Measurements from ENCODE around the gene WDFY2.
"Not testable (repeated sequence)": the region's sequence is repeated elsewhere in the genome, so short reads cannot be mapped to it uniquely, and the experiment has no call there.

GRCh38 chr13:51545446-51545845, 38.8 kb upstream of the WDFY2 start:
- TF ChIP-seq, protein P1, sequence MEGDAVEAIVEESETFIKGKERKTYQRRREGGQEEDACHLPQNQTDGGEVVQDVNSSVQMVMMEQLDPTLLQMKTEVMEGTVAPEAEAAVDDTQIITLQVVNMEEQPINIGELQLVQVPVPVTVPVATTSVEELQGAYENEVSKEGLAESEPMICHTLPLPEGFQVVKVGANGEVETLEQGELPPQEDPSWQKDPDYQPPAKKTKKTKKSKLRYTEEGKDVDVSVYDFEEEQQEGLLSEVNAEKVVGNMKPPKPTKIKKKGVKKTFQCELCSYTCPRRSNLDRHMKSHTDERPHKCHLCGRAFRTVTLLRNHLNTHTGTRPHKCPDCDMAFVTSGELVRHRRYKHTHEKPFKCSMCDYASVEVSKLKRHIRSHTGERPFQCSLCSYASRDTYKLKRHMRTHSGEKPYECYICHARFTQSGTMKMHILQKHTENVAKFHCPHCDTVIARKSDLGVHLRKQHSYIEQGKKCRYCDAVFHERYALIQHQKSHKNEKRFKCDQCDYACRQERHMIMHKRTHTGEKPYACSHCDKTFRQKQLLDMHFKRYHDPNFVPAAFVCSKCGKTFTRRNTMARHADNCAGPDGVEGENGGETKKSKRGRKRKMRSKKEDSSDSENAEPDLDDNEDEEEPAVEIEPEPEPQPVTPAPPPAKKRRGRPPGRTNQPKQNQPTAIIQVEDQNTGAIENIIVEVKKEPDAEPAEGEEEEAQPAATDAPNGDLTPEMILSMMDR (conservative IDR thresholded peaks at IDR 0.05; ENCODE audit: low read depth, low read length) = not testable (repeated sequence)
- not testable (repeated sequence) for TF ChIP-seq EZH2 (IDR thresholded peaks at IDR 0.05; ENCODE audit: low read length, unreplicated experiment)

Data from PC-3 (cell line).